OCI-LY7 (cell line): ENCODE results near the gene RPS6KA2. TPM values are rescaled to one million over a fixed set of nuclear protein-coding genes. Genes with fewer than 3 reads are reported as not detected.

Experiments used
- BruUV-seq: library from RNA; stranded (reverse); fragments of 400-500 nt; replicated peaks from 2 replicates; lab custom pipeline; 2021; lab: Mats Ljungman, UMichigan
- CTCF ChIA-PET: fragments of 300-600 bp; sonication (Branson Sonifier 250); formaldehyde crosslinking; loops from one replicate; lab custom pipeline; 2022; ENCODE audit warnings: antibody characterized with exemption; ENCODE audit not compliant: unreplicated experiment; lab: Charles Lee
- POLR2A ChIA-PET: fragments of 300-600 bp; sonication (Branson Sonifier 250); formaldehyde crosslinking; loops from one replicate; lab custom pipeline; 2022; ENCODE audit warnings: antibody characterized with exemption; lab: Charles Lee
- DNase-seq: peaks from one replicate; pipeline ENCODE4 v3.0.0-alpha.2; 2015; ENCODE audit warnings: low spot score
- H2AFZ ChIP-seq: fragments of 200-600 bp; sonication (generic), shearing (Covaris generic); 2 replicates; pipeline ENCODE4 v1.6.1; 2014; ENCODE audit warnings: mild to moderate bottlenecking, antibody characterized with exemption, low read length, moderate library complexity
- H3K27ac ChIP-seq: fragments of 200-600 bp; sonication (generic); 2 replicates; pipeline ENCODE4 v1.5.1; 2014; ENCODE audit warnings: mixed run types, low read depth, mild to moderate bottlenecking, moderate library complexity, low read length, inconsistent platforms; ENCODE audit not compliant: poor library complexity, severe bottlenecking
- H3K36me3 ChIP-seq: fragments of 200-600 bp; sonication (generic); 2 replicates; pipeline ENCODE4 v1.6.1; 2014; ENCODE audit warnings: mild to moderate bottlenecking, antibody characterized with exemption, low read length, moderate library complexity, mixed read lengths; ENCODE audit not compliant: insufficient read depth
- H3K4me1 ChIP-seq: fragments of 200-600 bp; sonication (generic); 2 replicates; pipeline ENCODE4 v1.5.1; 2014; ENCODE audit warnings: mild to moderate bottlenecking, low read length; ENCODE audit not compliant: insufficient read depth, poor library complexity, severe bottlenecking
- H3K4me2 ChIP-seq: fragments of 200-600 bp; sonication (generic); 2 replicates; pipeline ENCODE4 v1.6.1; 2014; ENCODE audit warnings: mild to moderate bottlenecking, low read length
- H3K4me3 ChIP-seq: fragments of 200-600 bp; sonication (generic); 2 replicates; pipeline ENCODE4 v1.5.1; 2014; ENCODE audit warnings: mild to moderate bottlenecking, low read depth, low read length; ENCODE audit not compliant: poor library complexity, severe bottlenecking
- H3K79me2 ChIP-seq: fragments of 200-600 bp; sonication (generic); 2 replicates; pipeline ENCODE4 v1.6.1; 2016; ENCODE audit warnings: low read depth, mild to moderate bottlenecking, low read length, moderate library complexity, mixed read lengths; ENCODE audit not compliant: insufficient read depth
- H3K9me2 ChIP-seq: fragments of 200-600 bp; sonication (generic); 2 replicates; pipeline ENCODE4 v1.6.1; 2016; ENCODE audit warnings: mild to moderate bottlenecking, low read length, mixed read lengths; ENCODE audit not compliant: insufficient read depth
- H3K9me3 ChIP-seq: fragments of 200-600 bp; sonication (generic); 2 replicates; pipeline ENCODE4 v1.6.1; 2014; ENCODE audit warnings: mild to moderate bottlenecking, mixed run types, low read length, mixed read lengths
- H4K20me1 ChIP-seq: fragments of 200-600 bp; sonication (generic); 2 replicates; pipeline ENCODE4 v1.6.1; 2014; ENCODE audit warnings: mild to moderate bottlenecking, antibody characterized with exemption, low read length, moderate library complexity, mixed read lengths; ENCODE audit not compliant: insufficient read depth
- EZH2phosphoT487 ChIP-seq: fragments of 200-600 bp; sonication (generic); IDR thresholded peaks from 2 replicates; pipeline ENCODE4 v1.6.1; 2018; ENCODE audit warnings: low read depth, borderline replicate concordance, mild to moderate bottlenecking, mixed run types, antibody characterized with exemption, low read length, moderate library complexity, mixed read lengths
- intact Hi-C: fragments of 100-400 bp; cut with micrococcal nuclease; formaldehyde crosslinking; loops from one replicate; pipeline ENCODE4 v1.10.0; 2022; ENCODE audit not compliant: unreplicated experiment
- total RNA-seq, 2 experiments: library from RNA; depleted of rRNA in 1 of 2; stranded (reverse); fragments of >200 nt in 1 of 2; shearing (Covaris generic) in 1 of 2; gene quantifications; 2 replicates each; pipeline ENCODE4 v1.2.3, GENCODE V29; 2014 to 2022
- TF ChIP-seq, protein P1 (sequence below): fragments of 200-600 bp; sonication (generic); conservative IDR thresholded peaks from 2 replicates; pipeline ENCODE4 v1.5.1; 2014; ENCODE audit warnings: mild to moderate bottlenecking, antibody characterized with exemption, low read length, moderate library complexity, mixed read lengths

RPS6KA2 gene
- total RNA-seq, 2 experiments from 2014 or later: 0.69 to 1.9 TPM

- BruUV-seq: no TSS peak
These were observed 7.1 kb downstream of the RPS6KA2 start for GRCh38 chr6:166619912-166620311.

GRCh38 chr6:166618866-166619761, 7.9 kb downstream of the RPS6KA2 start:
- Histone ChIP-seq H3K4me3 (no peak overlapping the region), H3K36me3 (no peaks in the 10 kb centered on the region), H3K4me1 (no peaks in the 10 kb centered on the region), H2AFZ (no peak overlapping the region), H3K9me3 (no peaks in the 10 kb centered on the region), H3K4me2 (no peak overlapping the region), H4K20me1 (no peaks in the 10 kb centered on the region), H3K9me2 (no peaks in the 10 kb centered on the region), H3K27ac (no peak overlapping the region), H3K79me2 (no peaks in the 10 kb centered on the region)
- ChIA-PET POLR2A (interaction anchor here (1.1 kb wide), 1 partner anchor 14 kb away, joined by 5 read pairs; no protein-coding TSS in a partner anchor), CTCF (no interaction called here)
- intact Hi-C loops: no loop called here
- no TSS peak for BruUV-seq
- no peak for TF ChIP-seq EZH2phosphoT487
- no peak for DNase-seq

More at GRCh38 chr6:166619912-166620311, 7.1 kb downstream of the RPS6KA2 start:
- Histone ChIP-seq H3K27ac (no peak overlapping the region), H3K4me2 (no peak overlapping the region), H2AFZ (no peak overlapping the region), H3K79me2 (no peaks in the 10 kb centered on the region), H3K36me3 (no peaks in the 10 kb centered on the region), H3K9me2 (no peaks in the 10 kb centered on the region), H3K4me3 (no peak overlapping the region), H3K9me3 (no peaks in the 10 kb centered on the region), H4K20me1 (no peaks in the 10 kb centered on the region), H3K4me1 (no peaks in the 10 kb centered on the region)
- no peak for TF ChIP-seq EZH2phosphoT487
- TF ChIP-seq, protein P1, sequence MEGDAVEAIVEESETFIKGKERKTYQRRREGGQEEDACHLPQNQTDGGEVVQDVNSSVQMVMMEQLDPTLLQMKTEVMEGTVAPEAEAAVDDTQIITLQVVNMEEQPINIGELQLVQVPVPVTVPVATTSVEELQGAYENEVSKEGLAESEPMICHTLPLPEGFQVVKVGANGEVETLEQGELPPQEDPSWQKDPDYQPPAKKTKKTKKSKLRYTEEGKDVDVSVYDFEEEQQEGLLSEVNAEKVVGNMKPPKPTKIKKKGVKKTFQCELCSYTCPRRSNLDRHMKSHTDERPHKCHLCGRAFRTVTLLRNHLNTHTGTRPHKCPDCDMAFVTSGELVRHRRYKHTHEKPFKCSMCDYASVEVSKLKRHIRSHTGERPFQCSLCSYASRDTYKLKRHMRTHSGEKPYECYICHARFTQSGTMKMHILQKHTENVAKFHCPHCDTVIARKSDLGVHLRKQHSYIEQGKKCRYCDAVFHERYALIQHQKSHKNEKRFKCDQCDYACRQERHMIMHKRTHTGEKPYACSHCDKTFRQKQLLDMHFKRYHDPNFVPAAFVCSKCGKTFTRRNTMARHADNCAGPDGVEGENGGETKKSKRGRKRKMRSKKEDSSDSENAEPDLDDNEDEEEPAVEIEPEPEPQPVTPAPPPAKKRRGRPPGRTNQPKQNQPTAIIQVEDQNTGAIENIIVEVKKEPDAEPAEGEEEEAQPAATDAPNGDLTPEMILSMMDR: no peak
- ChIA-PET CTCF (no interaction called here), POLR2A (interaction anchor here (0.7 to 1.1 kb wide), 2 partner anchors 13 to 323 kb away, joined by 3 to 5 read pairs; no protein-coding TSS in a partner anchor)
- no peak for DNase-seq
- intact Hi-C loops: no loop called here

- no peak for DNase-seq
- H3K27ac ChIP-seq: no peak overlapping the region
- H3K9me3 ChIP-seq: no peaks in the 10 kb centered on the region
- H3K4me3 ChIP-seq: no peak overlapping the region
- intact Hi-C loops: no loop called here
- H2AFZ ChIP-seq: no peak overlapping the region
- no peak overlapping the region for H3K4me2 ChIP-seq
- ChIA-PET POLR2A (no interaction called here), CTCF (no interaction called here)
- H4K20me1 ChIP-seq: no peaks in the 10 kb centered on the region
- H3K9me2 ChIP-seq: no peaks in the 10 kb centered on the region
- TF ChIP-seq, protein P1: no peak
- TF ChIP-seq EZH2phosphoT487: no peak
- BruUV-seq: no TSS peak
- no peaks in the 10 kb centered on the region for H3K4me1 ChIP-seq
- no peaks in the 10 kb centered on the region for H3K79me2 ChIP-seq
- H3K36me3 ChIP-seq: no peaks in the 10 kb centered on the region
These were observed 8.8 kb downstream of the RPS6KA2 start for GRCh38 chr6:166618251-166618650.
